OCI-LY7 (cell line): Measurements from ENCODE around the gene CLSTN2. TPM values are rescaled to one million over a fixed set of nuclear protein-coding genes. Genes with fewer than 3 reads are reported as not detected.

Experiments
- BruUV-seq: library from RNA; stranded (reverse); fragments of 400-500 nt; replicated peaks from 2 replicates; lab custom pipeline; 2021; lab: Mats Ljungman, UMichigan
- CTCF ChIA-PET: fragments of 300-600 bp; sonication (Branson Sonifier 250); formaldehyde crosslinking; loops from one replicate; lab custom pipeline; 2022; ENCODE audit warnings: antibody characterized with exemption; ENCODE audit not compliant: unreplicated experiment; lab: Charles Lee
- POLR2A ChIA-PET: fragments of 300-600 bp; sonication (Branson Sonifier 250); formaldehyde crosslinking; loops from one replicate; lab custom pipeline; 2022; ENCODE audit warnings: antibody characterized with exemption; lab: Charles Lee
- DNase-seq: peaks from one replicate; pipeline ENCODE4 v3.0.0-alpha.2; 2015; ENCODE audit warnings: low spot score
- H2AFZ ChIP-seq: fragments of 200-600 bp; sonication (generic), shearing (Covaris generic); 2 replicates; pipeline ENCODE4 v1.6.1; 2014; ENCODE audit warnings: mild to moderate bottlenecking, antibody characterized with exemption, low read length, moderate library complexity
- H3K27ac ChIP-seq: fragments of 200-600 bp; sonication (generic); 2 replicates; pipeline ENCODE4 v1.5.1; 2014; ENCODE audit warnings: mixed run types, low read depth, mild to moderate bottlenecking, moderate library complexity, low read length, inconsistent platforms; ENCODE audit not compliant: poor library complexity, severe bottlenecking
- H3K36me3 ChIP-seq: fragments of 200-600 bp; sonication (generic); 2 replicates; pipeline ENCODE4 v1.6.1; 2014; ENCODE audit warnings: mild to moderate bottlenecking, antibody characterized with exemption, low read length, moderate library complexity, mixed read lengths; ENCODE audit not compliant: insufficient read depth
- H3K4me1 ChIP-seq: fragments of 200-600 bp; sonication (generic); 2 replicates; pipeline ENCODE4 v1.5.1; 2014; ENCODE audit warnings: mild to moderate bottlenecking, low read length; ENCODE audit not compliant: insufficient read depth, poor library complexity, severe bottlenecking
- H3K4me2 ChIP-seq: fragments of 200-600 bp; sonication (generic); 2 replicates; pipeline ENCODE4 v1.6.1; 2014; ENCODE audit warnings: mild to moderate bottlenecking, low read length
- H3K4me3 ChIP-seq: fragments of 200-600 bp; sonication (generic); 2 replicates; pipeline ENCODE4 v1.5.1; 2014; ENCODE audit warnings: mild to moderate bottlenecking, low read depth, low read length; ENCODE audit not compliant: poor library complexity, severe bottlenecking
- H3K79me2 ChIP-seq: fragments of 200-600 bp; sonication (generic); 2 replicates; pipeline ENCODE4 v1.6.1; 2016; ENCODE audit warnings: low read depth, mild to moderate bottlenecking, low read length, moderate library complexity, mixed read lengths; ENCODE audit not compliant: insufficient read depth
- H3K9me2 ChIP-seq: fragments of 200-600 bp; sonication (generic); 2 replicates; pipeline ENCODE4 v1.6.1; 2016; ENCODE audit warnings: mild to moderate bottlenecking, low read length, mixed read lengths; ENCODE audit not compliant: insufficient read depth
- H3K9me3 ChIP-seq: fragments of 200-600 bp; sonication (generic); 2 replicates; pipeline ENCODE4 v1.6.1; 2014; ENCODE audit warnings: mild to moderate bottlenecking, mixed run types, low read length, mixed read lengths
- H4K20me1 ChIP-seq: fragments of 200-600 bp; sonication (generic); 2 replicates; pipeline ENCODE4 v1.6.1; 2014; ENCODE audit warnings: mild to moderate bottlenecking, antibody characterized with exemption, low read length, moderate library complexity, mixed read lengths; ENCODE audit not compliant: insufficient read depth
- EZH2phosphoT487 ChIP-seq: fragments of 200-600 bp; sonication (generic); IDR thresholded peaks from 2 replicates; pipeline ENCODE4 v1.6.1; 2018; ENCODE audit warnings: low read depth, borderline replicate concordance, mild to moderate bottlenecking, mixed run types, antibody characterized with exemption, low read length, moderate library complexity, mixed read lengths
- intact Hi-C: fragments of 100-400 bp; cut with micrococcal nuclease; formaldehyde crosslinking; loops from one replicate; pipeline ENCODE4 v1.10.0; 2022; ENCODE audit not compliant: unreplicated experiment
- small RNA-seq: library from RNA; depleted of rRNA; stranded (forward); fragments of <200 nt; gene quantifications from one replicate; pipeline ENCODE3, GENCODE V24; 2014
- total RNA-seq, 2 experiments: library from RNA; depleted of rRNA in 1 of 2; stranded (reverse); fragments of >200 nt in 1 of 2; shearing (Covaris generic) in 1 of 2; gene quantifications; 2 replicates each; pipeline ENCODE4 v1.2.3, GENCODE V29; 2014 to 2022
- TF ChIP-seq, protein P1 (sequence below): fragments of 200-600 bp; sonication (generic); conservative IDR thresholded peaks from 2 replicates; pipeline ENCODE4 v1.5.1; 2014; ENCODE audit warnings: mild to moderate bottlenecking, antibody characterized with exemption, low read length, moderate library complexity, mixed read lengths

CLSTN2 gene
- total RNA-seq, 2 experiments from 2014 or later: not detected

DNA sequence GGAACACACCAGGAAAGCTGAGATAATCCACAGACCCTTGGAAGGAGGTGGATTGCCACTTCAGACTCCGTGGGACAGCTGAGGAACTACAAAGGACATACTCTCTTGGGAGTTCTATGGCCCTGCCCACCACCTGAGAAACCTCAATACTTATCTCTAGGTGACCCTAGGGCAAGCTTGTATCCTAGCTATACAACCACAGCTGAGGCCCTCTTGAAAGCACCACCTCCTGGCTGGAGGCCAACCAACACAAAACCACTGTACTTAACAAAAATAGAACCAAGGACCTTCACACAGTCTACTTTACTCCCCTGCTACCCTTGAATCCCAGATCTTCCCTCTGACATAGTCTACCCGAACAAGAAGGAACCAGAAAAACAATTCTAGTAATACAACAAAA is 682.1 kb downstream of the CLSTN2 start:
- Histone ChIP-seq H3K4me3 (no peak overlapping the region), H3K79me2 (no peaks in the 10 kb centered on the region), H3K9me3 (no peaks in the 10 kb centered on the region), H3K9me2 (no peaks in the 10 kb centered on the region), H3K4me2 (no peak overlapping the region), H3K36me3 (no peaks in the 10 kb centered on the region), H3K4me1 (no peaks in the 10 kb centered on the region), H4K20me1 (no peaks in the 10 kb centered on the region), H3K27ac (no peak overlapping the region), H2AFZ (no peak overlapping the region)
- BruUV-seq: no TSS peak
- TF ChIP-seq EZH2phosphoT487: no peak
- TF ChIP-seq, protein P1, sequence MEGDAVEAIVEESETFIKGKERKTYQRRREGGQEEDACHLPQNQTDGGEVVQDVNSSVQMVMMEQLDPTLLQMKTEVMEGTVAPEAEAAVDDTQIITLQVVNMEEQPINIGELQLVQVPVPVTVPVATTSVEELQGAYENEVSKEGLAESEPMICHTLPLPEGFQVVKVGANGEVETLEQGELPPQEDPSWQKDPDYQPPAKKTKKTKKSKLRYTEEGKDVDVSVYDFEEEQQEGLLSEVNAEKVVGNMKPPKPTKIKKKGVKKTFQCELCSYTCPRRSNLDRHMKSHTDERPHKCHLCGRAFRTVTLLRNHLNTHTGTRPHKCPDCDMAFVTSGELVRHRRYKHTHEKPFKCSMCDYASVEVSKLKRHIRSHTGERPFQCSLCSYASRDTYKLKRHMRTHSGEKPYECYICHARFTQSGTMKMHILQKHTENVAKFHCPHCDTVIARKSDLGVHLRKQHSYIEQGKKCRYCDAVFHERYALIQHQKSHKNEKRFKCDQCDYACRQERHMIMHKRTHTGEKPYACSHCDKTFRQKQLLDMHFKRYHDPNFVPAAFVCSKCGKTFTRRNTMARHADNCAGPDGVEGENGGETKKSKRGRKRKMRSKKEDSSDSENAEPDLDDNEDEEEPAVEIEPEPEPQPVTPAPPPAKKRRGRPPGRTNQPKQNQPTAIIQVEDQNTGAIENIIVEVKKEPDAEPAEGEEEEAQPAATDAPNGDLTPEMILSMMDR: no peak
- intact Hi-C loops: no loop called here
- ChIA-PET CTCF (no interaction called here), POLR2A (no interaction called here)
- no peak for DNase-seq

- Histone ChIP-seq H3K4me2 (no peak overlapping the region), H2AFZ (no peak overlapping the region), H4K20me1 (no peaks in the 10 kb centered on the region), H3K4me3 (no peak overlapping the region), H3K79me2 (no peaks in the 10 kb centered on the region), H3K36me3 (no peaks in the 10 kb centered on the region), H3K4me1 (no peaks in the 10 kb centered on the region), H3K9me3 (no peaks in the 10 kb centered on the region), H3K9me2 (no peaks in the 10 kb centered on the region), H3K27ac (no peak overlapping the region)
- no peak for TF ChIP-seq EZH2phosphoT487
- TF ChIP-seq, protein P1: no peak
- no TSS peak for BruUV-seq
- DNase-seq: no peak
- intact Hi-C loops: no loop called here
- ChIA-PET CTCF (no interaction called here), POLR2A (no interaction called here)
Observed at GRCh38 chr3:140626856-140627255, 691.9 kb downstream of the CLSTN2 start.

Small RNA genes within 50 kb of the gene (small RNA-seq; reads per million reads assigned to genes)
- not detected for gene AC048346.1
